Measurements from ENCODE around the gene PYGB.
A peak's percentile ranks its signal among the peaks of the same experiment; 100 is the strongest.
"Not testable (repeated sequence)": the region's sequence is repeated elsewhere in the genome, so short reads cannot be mapped to it uniquely, and the experiment has no call there.

The PYGB gene

DNA sequence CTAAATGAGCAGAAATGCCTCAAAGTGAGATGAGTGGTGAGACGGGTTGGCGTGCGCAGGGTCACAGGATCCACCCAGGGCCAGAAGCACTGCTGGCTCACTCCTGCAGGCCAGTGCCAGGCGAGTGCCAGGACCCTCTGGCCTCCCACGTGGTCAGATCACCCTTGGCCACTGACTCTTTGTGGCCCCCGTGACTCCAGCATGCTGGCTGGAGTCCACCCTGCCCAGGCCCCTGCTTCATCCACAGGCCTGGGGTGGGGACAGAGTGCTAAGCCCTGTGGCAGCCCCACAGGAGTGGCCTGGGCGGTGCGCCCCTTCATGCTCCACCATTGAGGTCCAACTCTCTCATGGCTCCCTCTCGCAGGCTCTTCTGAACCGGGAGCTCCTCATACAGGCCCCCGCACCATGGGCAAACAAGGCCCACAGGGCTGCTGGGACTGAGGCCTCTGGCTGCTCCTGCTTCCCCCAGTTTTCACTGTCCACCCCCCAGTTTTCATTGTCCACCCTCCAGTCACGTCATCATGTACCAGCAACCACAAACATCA, 81.1 kb downstream of the PYGB start:
- TF ChIP-seq ESRRG (CRISPR knock-in tag; IDR thresholded peaks at IDR 0.05) (no peak), ZNF565 (CRISPR knock-in tag; conservative IDR thresholded peaks at IDR 0.05; ENCODE audit: low read depth) (no peak), ZFP3 (CRISPR knock-in tag; IDR thresholded peaks at IDR 0.05) (no peak), ISL1 (CRISPR knock-in tag; IDR thresholded peaks at IDR 0.05) (no peak), TCF4 (CRISPR knock-in tag; IDR thresholded peaks at IDR 0.05; ENCODE audit: borderline replicate concordance) (no peak), TOX (CRISPR knock-in tag; IDR thresholded peaks at IDR 0.05; ENCODE audit: borderline replicate concordance) (no peak), CSDC2 (CRISPR knock-in tag; IDR thresholded peaks at IDR 0.05) (no peak), GLIS3 (CRISPR knock-in tag; IDR thresholded peaks at IDR 0.05) (no peak), PPARA (CRISPR knock-in tag; IDR thresholded peaks at IDR 0.05; ENCODE audit: borderline replicate concordance) (no peak), ZNF70 (CRISPR knock-in tag; IDR thresholded peaks at IDR 0.05) (no peak), BACH2 (CRISPR knock-in tag; IDR thresholded peaks at IDR 0.05; ENCODE audit: borderline replicate concordance) (no peak), ARNTL (CRISPR knock-in tag; IDR thresholded peaks at IDR 0.05; ENCODE audit: borderline replicate concordance, low read depth) (no peak), ZC3H10 (CRISPR knock-in tag; IDR thresholded peaks at IDR 0.05) (no peak), ZFP30 (CRISPR knock-in tag; IDR thresholded peaks at IDR 0.05) (no peak)
- TF ChIP-seq, protein P1, sequence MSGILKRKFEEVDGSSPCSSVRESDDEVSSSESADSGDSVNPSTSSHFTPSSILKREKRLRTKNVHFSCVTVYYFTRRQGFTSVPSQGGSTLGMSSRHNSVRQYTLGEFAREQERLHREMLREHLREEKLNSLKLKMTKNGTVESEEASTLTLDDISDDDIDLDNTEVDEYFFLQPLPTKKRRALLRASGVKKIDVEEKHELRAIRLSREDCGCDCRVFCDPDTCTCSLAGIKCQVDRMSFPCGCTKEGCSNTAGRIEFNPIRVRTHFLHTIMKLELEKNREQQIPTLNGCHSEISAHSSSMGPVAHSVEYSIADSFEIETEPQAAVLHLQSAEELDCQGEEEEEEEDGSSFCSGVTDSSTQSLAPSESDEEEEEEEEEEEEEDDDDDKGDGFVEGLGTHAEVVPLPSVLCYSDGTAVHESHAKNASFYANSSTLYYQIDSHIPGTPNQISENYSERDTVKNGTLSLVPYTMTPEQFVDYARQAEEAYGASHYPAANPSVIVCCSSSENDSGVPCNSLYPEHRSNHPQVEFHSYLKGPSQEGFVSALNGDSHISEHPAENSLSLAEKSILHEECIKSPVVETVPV (CRISPR knock-in tag; IDR thresholded peaks at IDR 0.05): no peak
- TF ChIP-seq, protein P2, sequence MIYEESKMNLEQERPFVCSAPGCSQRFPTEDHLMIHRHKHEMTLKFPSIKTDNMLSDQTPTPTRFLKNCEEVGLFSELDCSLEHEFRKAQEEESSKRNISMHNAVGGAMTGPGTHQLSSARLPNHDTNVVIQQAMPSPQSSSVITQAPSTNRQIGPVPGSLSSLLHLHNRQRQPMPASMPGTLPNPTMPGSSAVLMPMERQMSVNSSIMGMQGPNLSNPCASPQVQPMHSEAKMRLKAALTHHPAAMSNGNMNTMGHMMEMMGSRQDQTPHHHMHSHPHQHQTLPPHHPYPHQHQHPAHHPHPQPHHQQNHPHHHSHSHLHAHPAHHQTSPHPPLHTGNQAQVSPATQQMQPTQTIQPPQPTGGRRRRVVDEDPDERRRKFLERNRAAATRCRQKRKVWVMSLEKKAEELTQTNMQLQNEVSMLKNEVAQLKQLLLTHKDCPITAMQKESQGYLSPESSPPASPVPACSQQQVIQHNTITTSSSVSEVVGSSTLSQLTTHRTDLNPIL (CRISPR knock-in tag; IDR thresholded peaks at IDR 0.05; ENCODE audit: low read depth): no peak
- TF ChIP-seq, protein P3, sequence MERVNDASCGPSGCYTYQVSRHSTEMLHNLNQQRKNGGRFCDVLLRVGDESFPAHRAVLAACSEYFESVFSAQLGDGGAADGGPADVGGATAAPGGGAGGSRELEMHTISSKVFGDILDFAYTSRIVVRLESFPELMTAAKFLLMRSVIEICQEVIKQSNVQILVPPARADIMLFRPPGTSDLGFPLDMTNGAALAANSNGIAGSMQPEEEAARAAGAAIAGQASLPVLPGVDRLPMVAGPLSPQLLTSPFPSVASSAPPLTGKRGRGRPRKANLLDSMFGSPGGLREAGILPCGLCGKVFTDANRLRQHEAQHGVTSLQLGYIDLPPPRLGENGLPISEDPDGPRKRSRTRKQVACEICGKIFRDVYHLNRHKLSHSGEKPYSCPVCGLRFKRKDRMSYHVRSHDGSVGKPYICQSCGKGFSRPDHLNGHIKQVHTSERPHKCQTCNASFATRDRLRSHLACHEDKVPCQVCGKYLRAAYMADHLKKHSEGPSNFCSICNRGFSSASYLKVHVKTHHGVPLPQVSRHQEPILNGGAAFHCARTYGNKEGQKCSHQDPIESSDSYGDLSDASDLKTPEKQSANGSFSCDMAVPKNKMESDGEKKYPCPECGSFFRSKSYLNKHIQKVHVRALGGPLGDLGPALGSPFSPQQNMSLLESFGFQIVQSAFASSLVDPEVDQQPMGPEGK (CRISPR knock-in tag; IDR thresholded peaks at IDR 0.05; ENCODE audit: borderline replicate concordance): no peak
- TF ChIP-seq, protein P4, sequence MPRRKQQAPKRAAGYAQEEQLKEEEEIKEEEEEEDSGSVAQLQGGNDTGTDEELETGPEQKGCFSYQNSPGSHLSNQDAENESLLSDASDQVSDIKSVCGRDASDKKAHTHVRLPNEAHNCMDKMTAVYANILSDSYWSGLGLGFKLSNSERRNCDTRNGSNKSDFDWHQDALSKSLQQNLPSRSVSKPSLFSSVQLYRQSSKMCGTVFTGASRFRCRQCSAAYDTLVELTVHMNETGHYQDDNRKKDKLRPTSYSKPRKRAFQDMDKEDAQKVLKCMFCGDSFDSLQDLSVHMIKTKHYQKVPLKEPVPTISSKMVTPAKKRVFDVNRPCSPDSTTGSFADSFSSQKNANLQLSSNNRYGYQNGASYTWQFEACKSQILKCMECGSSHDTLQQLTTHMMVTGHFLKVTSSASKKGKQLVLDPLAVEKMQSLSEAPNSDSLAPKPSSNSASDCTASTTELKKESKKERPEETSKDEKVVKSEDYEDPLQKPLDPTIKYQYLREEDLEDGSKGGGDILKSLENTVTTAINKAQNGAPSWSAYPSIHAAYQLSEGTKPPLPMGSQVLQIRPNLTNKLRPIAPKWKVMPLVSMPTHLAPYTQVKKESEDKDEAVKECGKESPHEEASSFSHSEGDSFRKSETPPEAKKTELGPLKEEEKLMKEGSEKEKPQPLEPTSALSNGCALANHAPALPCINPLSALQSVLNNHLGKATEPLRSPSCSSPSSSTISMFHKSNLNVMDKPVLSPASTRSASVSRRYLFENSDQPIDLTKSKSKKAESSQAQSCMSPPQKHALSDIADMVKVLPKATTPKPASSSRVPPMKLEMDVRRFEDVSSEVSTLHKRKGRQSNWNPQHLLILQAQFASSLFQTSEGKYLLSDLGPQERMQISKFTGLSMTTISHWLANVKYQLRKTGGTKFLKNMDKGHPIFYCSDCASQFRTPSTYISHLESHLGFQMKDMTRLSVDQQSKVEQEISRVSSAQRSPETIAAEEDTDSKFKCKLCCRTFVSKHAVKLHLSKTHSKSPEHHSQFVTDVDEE (CRISPR knock-in tag; IDR thresholded peaks at IDR 0.05): no peak
- no peak for ATAC-seq

DNA sequence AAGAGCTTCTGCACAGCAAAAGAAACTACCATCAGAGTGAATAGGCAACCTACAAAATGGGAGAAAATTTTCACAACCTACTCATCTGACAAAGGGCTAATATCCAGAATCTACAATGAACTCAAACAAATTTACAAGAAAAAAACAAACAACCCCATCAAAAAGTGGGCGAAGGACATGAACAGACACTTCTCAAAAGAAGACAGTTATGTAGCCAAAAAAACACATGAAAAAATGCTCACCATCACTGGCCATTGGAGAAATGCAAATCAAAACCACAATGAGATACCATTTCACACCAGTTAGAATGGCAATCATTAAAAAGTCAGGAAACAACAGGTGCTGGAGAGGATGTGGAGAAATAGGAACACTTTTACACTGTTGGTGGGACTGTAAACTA, 87.1 kb downstream of the PYGB start:
- not testable (repeated sequence) for ATAC-seq

DNA sequence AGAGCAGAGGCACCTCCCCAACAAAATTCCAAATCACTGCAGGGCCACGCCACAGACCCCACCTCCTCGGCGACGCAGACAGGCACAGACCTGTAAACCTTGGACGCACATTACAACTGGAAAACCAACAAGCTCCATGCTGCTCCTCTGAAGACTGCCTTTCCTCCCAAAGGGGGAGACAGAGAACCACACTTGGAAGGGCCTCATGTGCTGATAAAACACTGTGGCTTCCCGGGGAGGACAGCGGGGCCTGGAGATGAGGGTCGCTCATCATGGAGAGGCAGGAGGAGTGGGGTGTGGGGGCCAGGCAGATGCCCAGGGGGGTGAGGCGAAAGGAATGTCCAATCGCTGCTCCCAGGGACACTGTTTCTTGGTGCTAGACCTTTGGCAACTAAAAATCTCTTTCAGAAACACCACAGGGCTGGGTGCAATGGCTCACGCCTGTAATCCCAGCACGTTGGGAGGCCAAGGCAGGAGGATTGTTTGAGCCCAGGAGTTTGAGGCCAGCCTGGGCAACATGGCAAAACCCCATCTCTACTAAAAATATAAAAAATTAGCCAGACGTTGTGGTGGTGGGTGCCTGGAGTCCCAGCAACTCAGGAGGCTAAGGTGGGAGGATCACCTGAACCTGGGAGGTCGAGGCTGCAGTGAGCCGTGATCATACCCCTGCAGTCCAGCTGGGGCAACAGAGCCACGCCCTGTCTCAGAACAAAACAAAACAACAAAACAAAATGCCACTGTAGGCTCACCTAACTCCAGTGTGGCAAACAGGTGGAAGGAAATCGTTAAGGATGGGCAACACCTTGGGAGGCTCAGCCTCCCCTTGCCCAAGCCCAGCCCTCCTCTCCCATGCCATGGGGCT, 88.9 kb downstream of the PYGB start:
- peak; percentile 67 for ATAC-seq
- TF ChIP-seq, protein P1 (CRISPR knock-in tag; IDR thresholded peaks at IDR 0.05): no peak
- TF ChIP-seq PPARA (CRISPR knock-in tag; IDR thresholded peaks at IDR 0.05; ENCODE audit: borderline replicate concordance): no peak
